Effector CD4-positive, alpha-beta T cell (primary cell): ENCODE measurements around the gene CLPTM1L.

Experiments
- DNase-seq: peaks from one replicate; pipeline ENCODE4 v3.0.0-alpha.2; 2020

The CLPTM1L gene

GRCh38 chr5:1270933-1271914 lies 73.7 kb downstream of the CLPTM1L start:
- no peak for DNase-seq

GRCh38 chr5:1270426-1270825 lies 74.5 kb downstream of the CLPTM1L start:
- DNase-seq, result no peak

GRCh38 chr5:1268666-1269065 lies 76.2 kb downstream of the CLPTM1L start:
- no peak for DNase-seq

GRCh38 chr5:1268056-1268455 lies 76.8 kb downstream of the CLPTM1L start:
- no peak for DNase-seq
